ENCODE results near the gene DESI2. TPM values are rescaled to one million over a fixed set of nuclear protein-coding genes. Genes with fewer than 3 reads are reported as not detected.

The DESI2 gene
- total and polyA plus RNA-seq, 8 donors: 4.9 to 13.2 (median 7.0) TPM

GRCh38 chr1:244653439-244654107, 647 bp downstream of the DESI2 start:
- intact Hi-C loops (cut with DNase I): no loop called here
- FAIRE-seq (no peak), ATAC-seq (no peak), DNase-seq (peak in 4 of 6 donors; percentile 10 to 84 (median 58))
- Histone ChIP-seq H3K27me3 (no peaks in the 10 kb centered on the region), H3K4me1 (peaks cover 0 to 22% (median 10%) of the 10 kb centered on the region in 3 donors), H3K4me3 (peak overlapping the region; percentile 75 to 95 (median 87)), H3K36me3 (no peaks in the 10 kb centered on the region), H3K27ac (peak overlapping the region; percentile 73 to 95 (median 88)), H3K9me3 (no peaks in the 10 kb centered on the region)
- no peak for TF ChIP-seq CTCF (IDR thresholded peaks at IDR 0.05)
- WGBS, 2 donors: 0 to 1% methylated on average over 34 of the region's 34 CpGs

GRCh38 chr1:244654108-244655038, 1.4 kb downstream of the DESI2 start:
- intact Hi-C loops (cut with DNase I): no loop called here
- H3K36me3 ChIP-seq: no peaks in the 10 kb centered on the region
- no peak for ATAC-seq
- H3K27me3 ChIP-seq: no peaks in the 10 kb centered on the region
- WGBS, 2 donors: 12 to 15% methylated on average over 8 of the region's 8 CpGs
- no peak for FAIRE-seq
- H3K9me3 ChIP-seq: no peaks in the 10 kb centered on the region
- DNase-seq: no peak
- TF ChIP-seq CTCF (IDR thresholded peaks at IDR 0.05): no peak
- peak overlapping the region; percentile 75 to 95 (median 87) for H3K4me3 ChIP-seq
- peak overlapping the region in 1 of 4 donors; percentile 95 for H3K27ac ChIP-seq
- H3K4me1 ChIP-seq: peaks cover 0 to 22% (median 10%) of the 10 kb centered on the region in 3 donors

GRCh38 chr1:244655186-244655585, 2.3 kb downstream of the DESI2 start:
- intact Hi-C loops (cut with DNase I): no loop called here
- H3K36me3 ChIP-seq: no peaks in the 10 kb centered on the region
- no peak overlapping the region for H3K4me3 ChIP-seq
- peaks cover 6 to 29% (median 15%) of the 10 kb centered on the region in 3 donors for H3K4me1 ChIP-seq
- ATAC-seq: no peak
- WGBS, 2 donors: 92 to 99% methylated on average over 1 of the region's 1 CpG
- H3K9me3 ChIP-seq: no peaks in the 10 kb centered on the region
- no peak for TF ChIP-seq CTCF (IDR thresholded peaks at IDR 0.05)
- FAIRE-seq: no peak
- H3K27me3 ChIP-seq: no peaks in the 10 kb centered on the region
- H3K27ac ChIP-seq: no peak overlapping the region
- no peak for DNase-seq

GRCh38 chr1:244657421-244657820, 4.5 kb downstream of the DESI2 start:
- H3K4me3 ChIP-seq: no peak overlapping the region
- 88 to 95% methylated on average over 3 of the region's 3 CpGs for WGBS, 2 donors
- FAIRE-seq: no peak
- ATAC-seq: no peak
- no peak for TF ChIP-seq CTCF (IDR thresholded peaks at IDR 0.05)
- no peak for DNase-seq
- no peak overlapping the region for H3K27ac ChIP-seq
- H3K9me3 ChIP-seq: no peaks in the 10 kb centered on the region
- no peaks in the 10 kb centered on the region for H3K27me3 ChIP-seq
- peaks cover 6 to 29% (median 15%) of the 10 kb centered on the region in 3 donors for H3K4me1 ChIP-seq
- intact Hi-C loops (cut with DNase I): no loop called here
- no peaks in the 10 kb centered on the region for H3K36me3 ChIP-seq

All from pancreas (tissue), 10 donors.